GM21360 (cell line): ENCODE data around the gene SPON2.

Experiments used
- ATAC-seq: cut with Tn5 transposase; IDR thresholded peaks from one replicate; pipeline ENCODE4 v1.9.1; 2021; ENCODE audit warnings: mild to moderate bottlenecking, moderate library complexity; ENCODE audit not compliant: unreplicated experiment

The SPON2 gene

DNA sequence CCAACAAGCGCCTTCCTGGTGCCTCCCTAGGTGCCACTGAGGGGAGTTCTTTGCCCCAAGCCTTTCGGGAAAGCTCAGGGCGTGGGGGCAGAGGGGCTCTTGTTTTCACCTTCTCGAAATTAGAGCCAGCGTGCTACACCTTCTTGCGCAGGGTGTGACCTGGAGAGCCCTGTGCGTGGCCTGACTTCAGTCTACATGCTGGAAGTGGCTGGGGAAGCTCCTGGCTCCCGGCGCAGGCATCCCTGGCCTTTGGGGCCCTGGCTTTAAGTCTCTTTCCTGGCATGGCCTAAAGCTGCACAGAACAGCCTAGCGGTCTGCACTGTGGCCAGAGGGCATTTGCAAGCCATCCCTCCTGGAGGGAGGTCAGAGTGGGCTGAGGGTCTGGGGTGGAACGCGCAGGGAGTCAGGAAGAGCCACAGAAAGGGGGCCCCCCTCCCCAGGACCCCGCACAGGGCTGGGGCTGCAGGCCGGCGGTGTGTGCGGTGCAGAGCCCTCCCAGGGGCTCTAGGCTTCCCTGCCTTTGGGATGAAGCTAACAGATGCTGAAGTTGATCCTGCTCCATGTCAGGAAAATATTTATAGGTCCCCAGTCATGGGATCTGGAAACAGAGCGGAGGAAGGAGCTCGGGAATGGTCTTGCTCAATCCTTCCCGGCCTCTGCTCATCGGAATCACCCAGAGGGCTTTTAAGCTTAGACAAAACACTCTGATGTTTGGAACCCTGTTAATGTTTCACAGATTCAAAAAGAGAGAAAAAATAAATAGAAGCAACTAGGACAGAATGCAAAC is 781 bp upstream of the SPON2 start:
- no peak for ATAC-seq

GRCh38 chr4:1171311-1172227 is 814 bp downstream of the SPON2 start:
- ATAC-seq: no peak

DNA sequence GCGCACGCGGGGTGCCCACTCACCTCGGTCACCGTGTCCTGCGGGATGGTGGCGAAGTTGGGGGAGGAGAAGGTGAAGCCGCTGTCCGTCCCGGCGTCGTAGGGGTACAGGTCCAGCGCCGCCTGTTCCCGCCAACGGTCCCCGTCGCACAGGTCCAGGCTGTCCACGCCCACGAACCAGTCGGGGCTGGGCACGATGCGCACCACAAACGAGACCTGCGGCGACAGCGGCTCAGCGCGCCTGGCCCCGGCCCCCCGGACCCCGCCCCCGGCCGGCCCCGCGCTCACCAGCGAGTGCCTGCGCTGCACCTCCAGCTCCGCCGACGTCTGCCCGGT is 1.4 kb downstream of the SPON2 start:
- ATAC-seq: no peak

GRCh38 chr4:1170156-1170975 is 2.0 kb downstream of the SPON2 start:
- no peak for ATAC-seq

DNA sequence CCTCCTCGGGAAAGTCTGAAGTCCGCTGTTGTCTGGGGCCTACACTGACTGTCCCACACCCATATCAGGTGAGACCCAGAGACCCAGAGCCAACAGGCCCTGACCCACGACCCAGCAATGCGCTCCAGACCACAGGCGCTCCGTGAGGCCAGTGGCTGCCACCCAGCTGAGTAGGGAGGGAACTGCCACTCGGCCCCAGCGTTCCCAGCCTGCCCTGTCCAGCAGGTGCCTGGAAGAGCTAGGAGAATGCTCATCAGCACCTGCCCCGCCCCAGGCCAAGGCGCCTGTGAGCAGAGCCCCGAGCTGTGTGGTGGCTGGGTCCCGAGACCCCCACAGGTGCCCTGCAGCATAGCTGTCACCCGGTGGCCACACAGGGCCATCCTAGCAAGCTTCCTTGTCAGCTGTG is 2.7 kb downstream of the SPON2 start:
- ATAC-seq: no peak

DNA sequence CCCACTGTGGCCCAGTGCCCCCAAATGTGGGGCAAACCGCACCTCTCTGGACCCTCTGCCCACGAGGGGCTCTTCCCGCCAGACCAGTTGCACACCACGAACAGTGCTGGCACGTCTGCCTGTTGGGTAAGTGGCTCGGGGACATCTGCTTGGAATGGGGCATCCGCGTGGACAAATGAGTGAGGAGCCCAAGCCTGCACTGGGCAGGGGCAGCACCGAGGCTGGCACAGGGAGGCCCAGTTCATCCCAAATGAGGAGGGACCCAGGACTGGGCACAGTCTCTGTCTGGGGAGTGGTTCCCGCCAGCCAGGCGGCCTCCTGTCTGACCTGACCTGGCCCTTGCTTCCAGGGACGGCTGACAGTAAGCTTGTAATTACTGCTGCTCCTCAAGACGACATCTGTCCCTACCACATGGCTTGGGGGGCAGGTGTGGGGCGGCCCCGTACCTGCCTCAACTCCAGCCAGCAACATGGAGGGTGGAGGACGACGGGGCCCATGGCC is 3.2 kb downstream of the SPON2 start:
- ATAC-seq: no peak

- ATAC-seq: no peak
Observed at GRCh38 chr4:1168191-1169101, 3.9 kb downstream of the SPON2 start.

DNA sequence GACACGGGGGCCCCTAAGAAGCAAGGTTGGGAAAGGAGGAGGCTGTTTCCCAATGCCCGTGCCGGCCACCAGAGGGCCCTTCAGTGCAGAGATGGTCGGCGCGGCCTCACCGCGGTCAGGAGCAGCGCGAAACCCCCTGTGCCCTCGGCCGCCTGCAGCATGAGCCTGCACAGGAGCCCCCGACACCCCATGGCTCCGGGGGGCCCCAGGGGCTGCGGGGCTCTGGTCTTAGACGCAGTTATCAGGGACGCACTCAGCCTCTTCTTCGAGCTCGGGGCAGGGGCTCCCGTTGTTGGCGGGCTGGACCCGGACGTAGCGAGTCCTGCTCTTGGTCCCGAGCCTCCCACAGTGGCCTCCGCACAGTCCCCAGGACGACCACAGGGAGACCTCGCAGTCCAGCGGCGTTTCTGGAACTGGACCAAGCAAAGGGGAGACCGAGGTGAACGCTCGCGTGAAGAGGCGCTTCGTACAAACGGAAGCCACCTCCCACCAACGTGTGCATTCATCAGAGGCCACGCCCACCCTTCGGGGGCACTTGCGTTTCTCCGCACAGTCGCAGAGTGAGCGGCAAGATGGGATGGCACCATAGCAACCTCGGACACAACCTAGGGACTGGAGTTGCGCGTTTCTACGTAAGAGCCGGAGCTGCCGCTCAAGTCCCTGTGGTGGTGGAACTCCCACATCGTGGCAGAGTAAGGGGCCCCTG is 5.0 kb downstream of the SPON2 start:
- ATAC-seq: peak; percentile 78

GRCh38 chr4:1166509-1167243 is 5.7 kb downstream of the SPON2 start:
- ATAC-seq: no peak

GRCh38 chr4:1164956-1165545 is 7.3 kb downstream of the SPON2 start:
- no peak for ATAC-seq

DNA sequence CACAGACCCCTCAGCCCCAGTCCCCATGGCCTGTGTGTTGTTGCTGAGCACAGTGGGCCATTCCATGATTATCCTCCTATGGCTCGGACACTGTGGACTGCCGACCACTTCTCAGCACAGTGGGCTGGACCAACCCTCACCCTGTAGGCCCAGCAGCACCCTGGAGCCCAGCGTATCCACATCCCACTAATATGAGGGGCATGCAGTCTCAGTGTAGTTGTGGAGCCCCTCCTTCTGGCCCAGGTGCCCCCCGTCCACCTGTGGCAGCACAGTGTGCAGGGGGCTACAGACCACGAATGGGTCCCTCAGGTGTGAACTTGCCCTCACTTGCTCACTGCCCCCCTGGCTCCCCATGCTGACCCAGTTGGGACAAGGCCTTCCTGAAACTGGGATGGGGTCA is 7.9 kb downstream of the SPON2 start:
- ATAC-seq: no peak

GRCh38 chr4:1164040-1164439 is 8.3 kb downstream of the SPON2 start:
- ATAC-seq: no peak

DNA sequence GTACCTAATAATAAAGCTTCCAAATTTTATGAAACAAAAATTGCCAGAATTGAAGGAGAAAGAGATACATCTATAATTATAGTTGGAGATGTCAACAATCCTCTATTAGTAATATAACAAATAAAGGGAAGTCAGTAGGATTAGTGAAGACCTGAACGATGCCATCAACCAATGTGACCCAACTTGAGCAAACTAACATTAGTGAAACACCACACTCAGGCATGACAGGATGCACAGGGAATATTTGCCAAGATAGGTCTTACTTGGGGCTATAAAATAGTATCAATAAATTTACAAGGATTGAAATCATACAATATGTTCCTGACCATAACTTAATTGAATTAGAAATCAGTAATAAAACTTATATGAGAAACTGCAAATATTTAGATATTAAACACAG is 12.0 kb downstream of the SPON2 start:
- no peak for ATAC-seq

GRCh38 chr4:1156069-1156468 is 16.3 kb downstream of the SPON2 start:
- ATAC-seq: no peak

DNA sequence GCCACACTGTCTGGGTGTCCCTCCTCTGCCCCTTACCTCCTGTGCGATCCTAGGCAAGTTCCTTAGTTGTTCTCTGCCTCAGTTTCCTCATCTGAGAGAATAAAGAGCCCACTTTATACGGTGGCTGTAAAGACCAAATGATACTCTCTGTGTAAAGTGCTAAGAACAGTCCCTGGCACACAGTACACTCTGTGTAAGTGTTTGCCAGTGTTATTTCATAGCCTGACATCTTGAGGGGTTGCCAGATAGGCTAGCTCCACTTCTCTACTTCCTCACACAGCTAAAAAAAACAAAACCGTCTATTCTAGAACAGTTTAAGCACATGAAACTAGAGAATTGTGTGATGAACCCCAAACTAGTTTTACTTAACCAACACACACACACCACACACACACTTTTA is 17.1 kb downstream of the SPON2 start:
- no peak for ATAC-seq

DNA sequence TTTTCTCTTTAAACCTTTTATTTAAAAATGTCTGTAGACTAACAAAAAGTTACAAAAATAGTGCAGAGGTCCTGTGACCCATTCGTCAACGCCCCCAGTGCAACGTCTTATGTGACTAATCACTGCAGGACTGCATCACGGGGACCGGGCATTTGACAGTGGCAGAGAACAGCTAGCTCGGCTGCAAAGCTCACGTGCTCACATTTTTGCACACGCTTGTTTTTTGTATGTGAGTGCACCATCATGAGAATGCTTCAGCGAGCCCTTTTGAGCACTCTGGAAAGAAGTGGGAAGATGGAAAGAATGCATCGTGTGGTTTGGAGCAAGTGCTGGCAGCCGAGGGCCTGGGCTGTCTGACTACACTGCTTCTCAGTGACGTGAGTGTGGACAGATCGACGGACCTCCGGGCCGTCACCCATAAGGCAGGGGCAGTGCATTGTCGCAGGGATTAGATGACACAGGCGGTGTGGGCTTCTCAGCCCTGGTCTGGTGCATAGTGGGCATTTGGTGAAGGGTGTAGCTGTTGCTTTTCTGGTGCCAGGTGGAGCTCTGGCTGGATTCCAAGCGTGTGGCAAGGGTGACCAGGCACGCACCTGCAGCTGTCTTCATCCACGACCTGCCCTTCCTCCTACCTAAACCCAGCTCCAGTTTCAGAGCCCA is 17.7 kb downstream of the SPON2 start:
- ATAC-seq: no peak

GRCh38 chr4:1154126-1154522 is 18.3 kb downstream of the SPON2 start:
- no peak for ATAC-seq

DNA sequence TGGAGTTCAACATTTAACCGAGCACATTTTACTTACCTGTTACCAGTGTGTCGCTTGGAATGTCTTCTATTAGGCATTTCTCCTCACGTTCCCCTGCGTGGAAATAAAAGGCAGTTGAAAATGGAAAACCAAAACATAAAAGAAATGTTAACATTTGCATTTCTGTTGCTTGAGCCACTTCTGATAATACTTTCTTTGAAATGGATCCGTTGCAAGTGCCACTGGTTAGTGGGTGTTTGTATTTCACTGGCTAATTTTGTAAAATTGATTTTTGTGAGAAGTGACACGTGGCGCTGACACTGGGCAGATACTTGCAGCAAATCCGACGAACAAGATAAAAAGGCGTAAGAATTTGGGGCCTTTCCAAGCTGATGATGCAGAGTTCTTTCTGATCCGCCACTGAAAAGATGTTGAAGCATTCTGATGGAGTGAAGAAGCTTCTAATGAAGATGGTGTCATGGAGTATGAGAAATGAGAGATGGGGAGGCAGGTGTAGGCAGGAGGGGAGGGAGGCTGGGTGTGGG is 18.8 kb downstream of the SPON2 start:
- no peak for ATAC-seq
